Body of pancreas (tissue), 4 donors: ENCODE measurements around the gene COBLL1. TPM values are rescaled to one million over a fixed set of nuclear protein-coding genes. Genes with fewer than 3 reads are reported as not detected.

ENCODE experiments used
- ATAC-seq: fragments of 150-250 bp; one replicate; pipeline ENCODE4 v1.9.1; 2016
- DNase-seq, 4 donors: peaks; one replicate each; pipeline ENCODE4 v3.0.0-alpha.2; 2019
- H3K27ac ChIP-seq, 4 donors: fragments of 200-600 bp; sonication (generic); 1 replicate in 3 of 4; 2 replicates in 1 of 4; pipeline versions ENCODE4 v1.5.1 to v1.6.1; 2016 to 2019; ENCODE audit warnings: mild to moderate bottlenecking in 1 of 4, mixed read lengths in 1 of 4, moderate library complexity in 1 of 4
- H3K27me3 ChIP-seq, 2 donors: fragments of 200-600 bp; sonication (generic); one replicate each; pipeline ENCODE4 v1.6.0; 2016; ENCODE audit warnings: mild to moderate bottlenecking in 1 of 2
- H3K36me3 ChIP-seq, 2 donors: fragments of 200-600 bp; sonication (generic); replicated peaks in 1 of 2; 2 replicates each; pipeline ENCODE4 v1.5.1; 2016; ENCODE audit warnings: low read depth in 2 of 2; ENCODE audit not compliant: insufficient read depth in 1 of 2
- H3K4me1 ChIP-seq: fragments of 200-600 bp; sonication (generic); one replicate; pipeline ENCODE4 v1.6.0; 2016
- H3K4me3 ChIP-seq, 2 donors: fragments of 200-600 bp; sonication (generic); 1 replicate in 1 of 2; 2 replicates in 1 of 2; pipeline ENCODE4 v1.5.1; 2016 to 2019
- H3K9me3 ChIP-seq, 3 donors: fragments of 200-600 bp; sonication (generic); 1 replicate in 2 of 3; 2 replicates in 1 of 3; pipeline ENCODE4 v1.5.1; 2016
- POLR2A ChIP-seq, 3 donors: fragments of 450-650 bp; IDR thresholded peaks; one replicate each; pipeline ENCODE4 v1.6.1; 2016; ENCODE audit warnings: antibody characterized with exemption in 3 of 3, mild to moderate bottlenecking in 2 of 3
- WGBS, 2 donors: methylation state at CpG; one replicate each; pipeline ENCODE4 v1.1.5; 2017; 5-methylcytosine and 5-hydroxymethylcytosine counted together
- intact Hi-C: fragments of 100-400 bp; cut with DNase I; formaldehyde crosslinking; loops from one replicate; pipeline ENCODE4 v1.15.1; 2023
- total RNA-seq, 2 donors: library from RNA; depleted of rRNA; stranded (reverse); fragments of >200 nt; gene quantifications; one replicate each; pipeline ENCODE4 v1.1.0, GENCODE V29; 2016
- TF ChIP-seq, protein P1 (sequence below), 7 experiments: fragments of 450-650 bp in 4 of 7; fragments of 200-600 bp in 3 of 7; sonication (generic) in 3 of 7; IDR thresholded peaks; one replicate each; pipeline ENCODE4 v1.5.1; 2016 to 2019; ENCODE audit warnings: antibody characterized with exemption in 7 of 7

Gene COBLL1
- total RNA-seq, 2 donors from 2014 or later = 104 to 140 TPM

DNA sequence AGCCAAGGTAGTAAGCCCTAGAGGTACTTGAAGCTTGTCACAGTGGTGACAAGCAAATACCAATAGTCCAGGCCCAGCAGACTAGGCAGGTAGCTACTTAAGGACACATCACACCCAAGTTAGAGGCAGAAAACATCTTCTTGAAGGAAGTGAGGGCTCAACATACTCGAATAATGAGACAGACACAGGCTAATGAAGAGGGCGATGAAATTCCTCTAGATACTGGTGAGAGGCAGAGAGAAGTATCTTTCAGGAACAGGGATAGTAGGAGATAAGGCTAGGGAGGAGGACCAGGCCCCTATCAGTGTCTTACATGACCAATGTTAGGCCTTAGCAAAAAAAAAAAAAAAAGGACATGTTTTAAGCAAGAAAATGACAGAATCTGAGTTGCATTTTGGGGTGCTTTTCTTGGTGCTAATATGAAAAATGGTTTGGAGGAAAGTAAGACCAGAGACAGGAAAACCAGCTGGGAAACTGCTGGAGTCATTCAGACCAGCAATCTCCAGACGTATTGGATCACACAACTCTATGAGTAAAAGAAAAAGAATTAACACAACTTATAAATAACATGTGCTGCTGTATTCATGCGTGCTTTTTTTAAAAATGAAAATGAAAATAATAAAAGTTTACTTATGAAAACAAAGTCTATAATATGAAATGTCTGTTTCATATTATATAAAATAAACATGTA lies 37.7 kb downstream of the COBLL1 start:
- H3K4me3 ChIP-seq = no peak overlapping the region
- intact Hi-C loops = no loop called here
- TF ChIP-seq, protein P1, sequence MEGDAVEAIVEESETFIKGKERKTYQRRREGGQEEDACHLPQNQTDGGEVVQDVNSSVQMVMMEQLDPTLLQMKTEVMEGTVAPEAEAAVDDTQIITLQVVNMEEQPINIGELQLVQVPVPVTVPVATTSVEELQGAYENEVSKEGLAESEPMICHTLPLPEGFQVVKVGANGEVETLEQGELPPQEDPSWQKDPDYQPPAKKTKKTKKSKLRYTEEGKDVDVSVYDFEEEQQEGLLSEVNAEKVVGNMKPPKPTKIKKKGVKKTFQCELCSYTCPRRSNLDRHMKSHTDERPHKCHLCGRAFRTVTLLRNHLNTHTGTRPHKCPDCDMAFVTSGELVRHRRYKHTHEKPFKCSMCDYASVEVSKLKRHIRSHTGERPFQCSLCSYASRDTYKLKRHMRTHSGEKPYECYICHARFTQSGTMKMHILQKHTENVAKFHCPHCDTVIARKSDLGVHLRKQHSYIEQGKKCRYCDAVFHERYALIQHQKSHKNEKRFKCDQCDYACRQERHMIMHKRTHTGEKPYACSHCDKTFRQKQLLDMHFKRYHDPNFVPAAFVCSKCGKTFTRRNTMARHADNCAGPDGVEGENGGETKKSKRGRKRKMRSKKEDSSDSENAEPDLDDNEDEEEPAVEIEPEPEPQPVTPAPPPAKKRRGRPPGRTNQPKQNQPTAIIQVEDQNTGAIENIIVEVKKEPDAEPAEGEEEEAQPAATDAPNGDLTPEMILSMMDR (IDR thresholded peaks at IDR 0.05) = no peak
- TF ChIP-seq POLR2A (IDR thresholded peaks at IDR 0.05) = no peak
- H3K4me1 ChIP-seq = peaks cover 28% of the 10 kb centered on the region
- H3K27me3 ChIP-seq = no peaks in the 10 kb centered on the region
- 75 to 85% methylated on average over 4 of the region's 4 CpGs for WGBS, 2 donors
- no peak for ATAC-seq
- H3K27ac ChIP-seq = no peak overlapping the region
- no peaks in the 10 kb centered on the region for H3K9me3 ChIP-seq
- H3K36me3 ChIP-seq = no peaks in the 10 kb centered on the region
- DNase-seq = no peak

DNA sequence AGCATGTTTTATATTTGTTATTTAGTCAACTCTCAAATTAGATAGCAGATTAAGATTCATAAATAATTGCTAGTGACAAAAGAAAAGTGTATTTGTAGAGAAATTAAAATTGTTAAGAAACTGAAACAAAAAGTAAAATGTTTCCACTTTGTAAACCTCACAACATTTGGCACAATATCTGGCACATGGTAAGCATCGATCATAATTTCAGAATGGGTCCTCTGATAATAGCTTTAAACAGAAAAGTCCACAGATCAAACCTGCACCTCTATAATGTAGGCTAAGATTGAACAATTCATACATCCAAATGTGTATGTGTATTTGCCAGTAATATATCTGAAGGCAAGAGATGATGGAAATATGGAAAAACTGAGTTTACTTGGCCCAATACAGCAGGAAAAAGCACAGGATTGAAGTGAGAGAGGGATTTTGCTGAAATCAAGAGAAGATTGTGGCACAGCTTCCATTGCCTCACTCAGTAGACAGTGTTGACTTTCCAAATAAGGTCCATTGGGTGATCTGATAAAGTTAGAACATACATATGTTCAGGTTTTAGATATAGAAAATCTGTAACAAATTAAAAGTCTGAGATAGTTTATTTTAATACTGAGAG lies 39.4 kb downstream of the COBLL1 start:
- no peak for DNase-seq
- peak overlapping the region in 2 of 4 donors; percentile 7 to 35 for H3K27ac ChIP-seq
- no peaks in the 10 kb centered on the region for H3K9me3 ChIP-seq
- WGBS, 2 donors = 22 to 23% methylated on average over 1 of the region's 1 CpG
- TF ChIP-seq, protein P1 (IDR thresholded peaks at IDR 0.05) = no peak
- no peak for TF ChIP-seq POLR2A (IDR thresholded peaks at IDR 0.05)
- H3K4me1 ChIP-seq = peaks cover 31% of the 10 kb centered on the region
- ATAC-seq = no peak
- intact Hi-C loops = no loop called here
- H3K36me3 ChIP-seq = no peaks in the 10 kb centered on the region
- no peaks in the 10 kb centered on the region for H3K27me3 ChIP-seq
- no peak overlapping the region for H3K4me3 ChIP-seq

DNA sequence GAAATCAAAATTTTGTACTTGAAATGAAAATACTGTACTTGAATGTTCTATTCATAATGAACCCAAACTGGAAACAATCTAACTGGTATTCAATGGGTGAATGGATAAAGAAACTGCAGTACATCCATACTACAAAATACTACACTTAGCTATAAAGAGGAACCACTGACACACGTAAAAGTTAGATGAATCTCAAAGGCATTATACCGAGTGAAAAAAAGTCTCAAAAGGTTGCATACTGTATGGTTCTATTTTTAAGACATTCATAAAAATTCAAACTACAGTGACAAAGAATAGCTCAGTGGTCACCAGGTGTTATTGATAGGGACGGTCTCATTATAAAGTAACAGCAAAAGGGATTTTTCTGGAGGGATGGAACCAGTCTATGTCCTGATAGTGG lies 41.1 kb downstream of the COBLL1 start:
- no peaks in the 10 kb centered on the region for H3K36me3 ChIP-seq
- no peaks in the 10 kb centered on the region for H3K27me3 ChIP-seq
- no peak for ATAC-seq
- no peak overlapping the region for H3K27ac ChIP-seq
- TF ChIP-seq POLR2A (IDR thresholded peaks at IDR 0.05) = no peak
- TF ChIP-seq, protein P1 (IDR thresholded peaks at IDR 0.05) = no peak
- no peaks in the 10 kb centered on the region for H3K9me3 ChIP-seq
- WGBS, 2 donors = 82 to 89% methylated on average over 3 of the region's 3 CpGs
- DNase-seq = no peak
- no peak overlapping the region for H3K4me3 ChIP-seq
- intact Hi-C loops = no loop called here
- peaks cover 36% of the 10 kb centered on the region for H3K4me1 ChIP-seq

GRCh38 chr2:164797627-164798026 lies 44.0 kb downstream of the COBLL1 start:
- H3K36me3 ChIP-seq = no peaks in the 10 kb centered on the region
- no peaks in the 10 kb centered on the region for H3K9me3 ChIP-seq
- H3K27ac ChIP-seq = peak overlapping the region in 1 of 4 donors; percentile 13
- H3K4me1 ChIP-seq = peaks cover 61% of the 10 kb centered on the region
- intact Hi-C loops = no loop called here
- no peak overlapping the region for H3K4me3 ChIP-seq
- DNase-seq = no peak
- H3K27me3 ChIP-seq = no peaks in the 10 kb centered on the region
- no peak for TF ChIP-seq POLR2A (IDR thresholded peaks at IDR 0.05)
- 45 to 48% methylated on average over 1 of the region's 1 CpG for WGBS, 2 donors
- ATAC-seq = no peak

DNA sequence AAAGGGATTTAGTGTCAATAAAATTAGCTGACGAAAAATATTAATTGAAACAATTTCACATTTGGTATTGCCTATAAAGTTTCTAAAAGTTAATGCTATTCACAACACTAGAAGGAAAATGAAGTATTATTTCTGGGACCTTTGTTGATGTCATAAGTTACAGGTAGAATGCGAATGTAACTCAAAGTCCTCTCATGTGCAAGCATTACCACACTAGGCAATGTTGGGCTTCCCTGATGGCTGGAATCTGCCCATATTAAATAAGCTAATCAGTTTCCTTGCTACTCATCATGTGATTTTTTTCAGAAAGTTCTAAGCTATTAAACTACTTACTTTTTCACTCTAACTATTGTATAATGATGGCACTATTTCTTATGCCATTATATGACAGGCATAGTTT lies 44.6 kb downstream of the COBLL1 start:
- WGBS, 2 donors = 79 to 83% methylated on average over 2 of the region's 2 CpGs

More for the DNA sequence above, 44.6 kb downstream of the COBLL1 start:
- Histone ChIP-seq H3K4me3 (no peak overlapping the region), H3K4me1 (peaks cover 62% of the 10 kb centered on the region), H3K36me3 (no peaks in the 10 kb centered on the region), H3K27ac (no peak overlapping the region), H3K27me3 (no peaks in the 10 kb centered on the region), H3K9me3 (no peaks in the 10 kb centered on the region)
- TF ChIP-seq, protein P1 (IDR thresholded peaks at IDR 0.05) = no peak
- no peak for TF ChIP-seq POLR2A (IDR thresholded peaks at IDR 0.05)
- DNase-seq (no peak), ATAC-seq (peak; percentile 33)
- intact Hi-C loops = no loop called here
